NCI-H774 (cell line): Measurements from ENCODE around the gene KIF14.
"Not testable (repeated sequence)": the region's sequence is repeated elsewhere in the genome, so short reads cannot be mapped to it uniquely, and the experiment has no call there.

Source experiments
- DNase-seq: peaks from one replicate; lab custom pipeline; 2025; lab: John Stamatoyannopoulos, UW

The KIF14 gene

DNA sequence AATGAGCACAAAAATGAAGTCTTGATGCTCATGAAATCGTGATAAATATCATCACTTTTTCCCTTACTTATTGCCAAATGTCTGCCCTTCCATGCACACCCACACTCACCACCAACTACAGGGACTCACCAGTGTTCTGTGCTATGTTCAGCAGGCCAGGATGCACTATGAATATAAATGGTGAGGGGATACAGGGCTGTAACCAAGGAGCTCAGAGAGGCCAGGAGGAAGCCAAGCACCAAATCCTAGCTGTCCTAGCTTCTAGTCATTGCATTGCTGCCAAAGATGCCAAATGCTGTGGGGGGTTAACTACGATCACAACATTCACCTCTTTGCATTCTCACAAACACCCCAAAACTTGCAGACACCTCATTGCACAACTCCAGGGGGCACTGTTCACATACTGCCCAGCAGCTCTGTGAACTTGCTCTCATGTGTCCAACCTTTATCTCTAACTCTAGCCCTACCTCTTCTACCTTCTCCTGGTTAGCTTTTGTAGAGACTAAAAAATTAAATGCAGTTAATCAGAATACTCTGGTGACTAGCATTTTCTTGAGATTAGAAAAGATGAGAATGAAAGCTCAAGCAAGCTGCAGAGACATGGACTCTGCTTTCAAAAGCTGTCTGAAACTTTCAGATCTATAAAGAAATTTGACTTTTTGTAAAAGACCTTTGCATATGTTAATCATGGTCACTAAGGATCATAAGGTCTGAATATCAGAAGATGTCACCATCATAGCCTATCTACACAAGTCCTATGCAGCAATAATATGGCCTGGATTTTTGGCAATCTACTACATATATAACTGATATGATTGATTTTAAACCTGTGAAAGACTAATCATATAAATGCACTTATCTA is 13.9 kb upstream of the KIF14 start:
- DNase-seq, result no peak

DNA sequence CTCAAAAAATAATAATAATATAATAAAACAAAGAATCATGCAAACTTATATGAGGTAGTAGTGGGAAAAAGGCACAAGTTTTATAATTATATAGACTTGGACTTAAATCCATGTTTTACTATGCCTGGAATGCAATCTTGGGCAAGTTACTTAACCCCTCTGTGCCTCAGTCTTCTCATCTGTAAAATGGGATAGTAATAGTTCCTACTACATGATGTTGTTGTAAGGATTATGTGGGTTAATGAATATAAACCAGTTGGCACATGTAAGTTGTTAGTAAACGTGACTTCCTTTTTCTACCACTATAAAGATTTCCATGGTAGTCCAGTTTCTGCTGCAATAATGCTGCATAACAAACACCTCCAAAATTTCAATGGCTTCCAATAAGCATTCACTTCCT is 10.8 kb upstream of the KIF14 start:
- DNase-seq, result no peak

DNA sequence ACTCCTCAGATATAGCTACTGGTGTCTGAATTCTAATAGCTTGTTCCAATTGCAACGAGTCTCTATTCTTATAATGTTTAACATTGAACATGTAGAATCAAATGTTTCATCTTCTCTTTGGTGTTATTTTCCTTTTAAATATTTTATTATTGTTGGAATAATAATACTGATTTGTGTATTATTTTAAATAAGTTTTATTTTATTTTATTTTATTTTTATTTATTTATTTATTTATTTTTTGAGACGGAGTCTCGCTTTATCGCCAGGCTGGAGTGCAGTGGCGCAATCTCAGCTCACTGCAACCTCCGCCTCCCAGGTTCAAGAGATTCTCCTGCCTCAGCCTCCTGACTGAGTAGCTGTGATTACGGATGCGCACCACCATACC is 10.0 kb upstream of the KIF14 start:
- not testable (repeated sequence) for DNase-seq

DNA sequence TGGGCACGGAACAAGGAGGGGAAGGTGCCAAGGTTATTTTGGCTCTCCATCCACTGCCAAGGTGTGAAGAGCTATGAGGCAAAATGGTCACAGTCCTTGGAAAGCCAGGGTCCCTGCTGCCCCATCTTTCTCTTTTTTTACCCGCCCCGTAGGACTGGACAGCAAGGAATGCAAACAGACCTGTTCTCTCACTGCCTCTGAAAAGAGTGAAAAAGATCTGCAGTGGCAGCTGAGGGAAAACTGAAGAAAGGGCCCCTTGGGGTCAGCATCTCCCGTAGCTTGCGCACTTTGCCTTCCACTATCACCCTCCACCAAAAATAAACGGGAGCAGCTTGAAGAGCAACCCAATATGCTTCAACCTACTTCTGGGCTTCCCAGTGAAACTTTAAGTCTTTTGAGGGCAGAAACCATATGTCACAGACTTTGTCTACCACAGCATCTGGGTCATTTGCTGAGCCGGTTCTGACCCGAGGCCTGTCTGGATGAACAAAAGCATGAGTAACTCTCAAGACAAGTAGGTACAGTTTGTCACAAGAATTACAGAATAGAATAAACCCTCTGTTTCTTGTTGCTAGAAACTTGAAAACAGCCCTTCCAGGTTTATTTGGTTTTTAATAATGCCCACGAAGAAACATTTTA is 9.4 kb upstream of the KIF14 start:
- DNase-seq, result no peak

DNA sequence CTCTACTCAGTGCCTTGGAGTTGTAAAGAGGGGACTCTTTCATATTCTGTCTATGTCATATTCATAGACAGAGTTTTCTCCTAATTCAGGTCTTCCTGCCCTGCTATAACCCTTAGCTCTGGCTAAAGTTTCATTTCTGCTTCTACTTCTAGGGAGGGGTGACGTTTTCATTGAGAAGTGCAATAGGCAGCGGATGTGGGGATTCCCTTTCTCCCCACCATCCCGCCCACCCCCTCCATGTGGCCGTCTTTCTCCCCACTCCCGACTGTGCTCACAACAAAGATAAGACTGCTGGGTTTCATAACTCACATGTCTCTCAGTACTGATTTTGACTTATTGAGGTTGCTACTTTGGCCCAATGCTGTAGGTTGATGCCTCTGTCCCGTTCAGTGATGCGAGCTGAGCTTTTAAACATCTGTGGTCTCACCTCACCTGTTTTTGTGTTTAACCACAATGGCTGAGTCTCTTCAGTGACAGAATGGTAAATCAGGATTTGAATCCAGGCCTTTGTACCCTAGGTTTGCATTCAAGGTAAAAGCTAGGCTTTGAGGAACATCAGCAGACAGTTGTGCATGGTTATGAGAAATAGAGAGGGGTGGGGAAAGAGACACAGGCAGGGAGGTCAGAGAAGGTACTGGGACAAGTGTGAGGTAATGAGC is 7.8 kb upstream of the KIF14 start:
- no peak for DNase-seq

DNA sequence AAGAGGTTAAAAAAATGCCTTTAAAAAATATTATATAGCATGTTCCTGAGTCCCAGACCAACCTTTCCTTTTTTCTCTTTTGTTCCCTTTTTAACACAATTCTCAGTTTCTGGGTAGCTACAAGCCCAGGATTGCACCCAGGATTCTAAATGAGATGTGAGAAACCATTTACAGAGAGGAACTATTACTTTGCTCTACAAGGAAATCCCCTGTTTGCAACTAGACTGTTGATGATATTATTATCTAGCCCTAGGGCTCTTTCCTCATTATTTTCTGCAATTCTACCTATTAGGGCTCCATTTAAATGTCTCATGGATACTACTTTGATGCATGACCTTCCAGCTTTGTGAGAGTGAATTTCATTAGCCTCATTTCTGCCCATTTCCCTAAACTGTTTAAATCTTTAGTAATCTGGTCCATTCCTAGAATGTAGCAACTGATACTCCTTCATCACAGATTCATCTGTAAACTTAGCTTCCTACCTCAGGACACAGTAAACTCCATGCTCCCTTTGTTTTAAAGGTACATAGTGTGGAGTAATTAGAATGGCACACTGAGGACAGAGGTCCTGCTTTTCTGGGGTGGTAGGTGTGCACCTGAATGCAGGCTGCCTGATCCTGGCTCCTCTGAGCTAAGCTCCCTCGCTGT is 7.1 kb upstream of the KIF14 start:
- no peak for DNase-seq

DNA sequence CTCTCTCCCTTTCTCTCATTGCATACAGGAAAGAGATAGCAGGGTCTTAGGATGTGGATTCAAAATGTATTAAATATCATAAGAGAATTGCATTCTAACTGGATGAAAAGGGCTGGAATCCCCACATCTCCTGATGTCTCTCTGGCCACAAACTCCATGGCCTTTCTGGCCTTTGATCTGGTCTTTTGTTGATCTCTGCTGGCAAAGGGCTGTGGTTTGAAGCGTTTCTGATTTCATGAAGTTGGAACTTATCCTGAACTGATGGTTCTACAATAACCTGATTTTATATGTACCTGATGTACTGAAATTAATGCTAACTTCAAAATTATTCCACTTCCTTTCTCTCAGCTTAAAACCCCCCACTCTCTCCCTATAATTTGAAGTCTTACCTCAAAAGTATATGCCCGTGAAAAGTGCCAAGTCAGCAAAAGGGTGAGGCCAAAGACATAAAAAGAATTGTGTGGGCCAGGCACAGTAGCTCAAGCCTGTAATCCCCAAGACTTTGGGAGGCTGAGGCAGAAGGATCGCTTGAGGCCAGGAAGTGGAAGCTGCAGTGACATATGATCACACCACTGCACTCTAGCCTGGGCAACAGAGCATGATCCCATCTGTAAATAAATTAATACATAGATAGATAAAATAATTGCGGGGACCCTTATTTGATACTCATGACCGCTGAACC is 6.4 kb upstream of the KIF14 start:
- no peak for DNase-seq

DNA sequence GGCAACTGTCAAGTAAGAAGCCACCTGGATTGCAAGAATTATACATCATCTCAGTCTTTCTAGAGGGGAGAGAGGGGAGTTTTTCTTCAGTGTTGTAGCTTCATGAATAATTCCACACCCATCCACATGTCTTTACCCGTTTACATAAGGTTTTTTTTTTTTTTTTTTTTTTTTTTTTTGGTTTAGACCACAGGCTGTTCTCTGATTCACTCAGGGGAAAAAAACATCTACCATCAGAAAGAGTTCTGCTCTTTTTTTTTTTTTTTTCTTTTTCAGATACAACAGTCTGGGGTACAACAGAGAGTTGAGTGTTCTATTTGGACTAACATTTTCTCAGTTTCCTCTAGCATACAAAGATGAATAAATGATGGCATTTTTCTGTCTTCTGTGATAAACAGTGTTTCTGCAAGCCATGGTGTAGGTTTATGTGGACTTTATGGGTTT is 4.9 kb upstream of the KIF14 start:
- DNase-seq, result no peak

DNA sequence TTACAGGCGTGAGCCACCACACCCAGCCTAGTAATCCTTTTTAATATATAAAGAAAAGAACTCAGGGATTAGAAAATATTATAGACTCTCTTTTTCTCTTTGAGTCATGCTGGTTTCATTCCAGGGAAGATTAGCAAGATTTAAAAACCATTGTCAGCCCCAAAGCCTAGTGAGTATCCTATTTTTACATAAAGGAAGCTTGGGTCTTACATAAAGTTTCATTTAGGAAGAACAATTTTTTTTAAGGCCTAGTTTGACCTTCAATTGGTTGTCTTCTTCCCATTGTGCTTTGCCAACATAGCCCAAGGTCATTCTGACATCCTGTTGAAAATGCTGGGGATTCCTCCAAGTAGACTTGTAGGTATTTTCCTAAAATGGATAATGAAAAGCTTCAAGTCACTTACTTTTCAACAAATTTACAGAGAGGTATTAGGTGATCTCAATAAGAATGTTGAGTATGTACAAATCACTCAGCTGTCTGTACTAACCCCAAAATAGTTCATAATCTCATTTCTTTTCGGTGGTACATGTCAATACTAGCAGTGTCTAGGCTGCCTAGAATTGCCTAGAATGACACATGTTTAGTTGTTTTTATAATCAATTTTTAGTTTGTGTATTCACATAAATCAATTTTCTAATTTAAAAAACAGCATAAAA is 4.3 kb upstream of the KIF14 start:
- DNase-seq, result no peak

DNA sequence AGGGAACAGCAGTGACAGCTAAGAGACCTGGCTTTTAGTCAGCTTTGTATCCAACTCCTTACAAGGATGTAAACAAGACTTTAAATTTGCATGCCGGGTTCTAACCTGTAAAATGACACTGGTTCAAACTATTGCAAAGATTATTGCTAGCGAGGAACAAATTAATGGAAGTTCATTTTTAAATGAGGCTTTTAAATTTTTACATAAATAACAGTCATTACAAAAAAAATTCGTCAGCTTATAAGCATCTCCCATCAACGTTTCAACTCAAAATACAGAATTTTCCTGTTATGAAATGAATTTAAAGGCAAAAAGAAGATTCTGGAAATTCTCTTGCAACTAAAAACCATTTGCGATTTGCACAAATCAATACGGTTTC is 668 bp downstream of the KIF14 start:
- DNase-seq, result no peak

DNA sequence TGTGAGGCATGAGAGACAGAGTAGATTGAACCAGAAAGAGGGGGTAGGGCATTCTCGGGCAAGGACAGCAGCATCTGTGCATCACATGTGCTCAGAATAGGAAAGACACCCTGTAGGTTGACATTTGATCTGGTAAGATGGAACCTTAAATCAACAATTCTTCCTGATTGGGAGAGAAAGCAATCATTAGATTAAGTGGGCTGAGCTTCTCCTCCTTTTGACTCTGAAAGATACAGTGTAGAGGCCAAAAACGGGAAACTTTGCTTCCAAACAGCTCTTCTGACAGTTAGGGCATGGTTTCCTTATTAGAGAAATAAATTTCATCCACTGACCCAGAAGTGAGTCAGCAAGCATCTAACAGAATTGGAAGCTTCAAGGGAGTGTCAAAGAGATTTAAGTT is 9.7 kb downstream of the KIF14 start:
- no peak for DNase-seq

DNA sequence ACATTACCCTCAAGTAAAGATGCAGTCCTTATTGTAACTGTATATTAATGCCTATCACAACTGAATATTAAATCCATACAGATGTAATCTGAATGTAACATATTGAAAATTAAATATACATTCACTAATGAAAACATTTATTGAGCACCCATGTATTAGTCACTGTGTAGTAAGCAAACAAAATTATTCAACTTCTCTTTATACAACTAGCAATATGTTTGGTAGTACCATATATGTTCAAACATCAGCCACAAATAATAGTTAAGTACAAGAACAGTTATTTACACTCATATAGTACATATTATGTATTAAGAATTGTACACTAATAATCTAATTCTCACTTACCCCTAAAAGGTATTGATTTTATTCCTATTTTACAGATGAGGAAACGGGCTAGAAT is 17.9 kb downstream of the KIF14 start:
- no peak for DNase-seq

DNA sequence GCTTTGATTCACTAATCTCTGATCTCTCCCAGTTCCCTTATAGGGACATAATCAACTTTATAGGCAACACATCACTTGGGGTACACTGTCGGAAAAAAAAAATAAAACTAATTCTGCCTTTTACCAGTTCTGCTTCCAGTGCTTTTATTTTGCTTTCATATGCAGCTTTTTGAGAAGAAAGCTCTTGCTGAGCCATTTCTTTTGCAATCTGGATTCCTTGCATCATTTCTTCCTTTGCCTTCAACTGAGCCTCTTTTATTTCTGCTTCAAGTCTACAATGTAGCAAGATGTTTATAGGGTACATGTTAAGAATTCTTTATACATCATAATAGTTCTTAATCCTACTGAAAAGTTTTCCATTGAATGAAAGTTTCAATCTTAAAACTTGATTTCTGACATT is 30.6 kb downstream of the KIF14 start:
- no peak for DNase-seq

DNA sequence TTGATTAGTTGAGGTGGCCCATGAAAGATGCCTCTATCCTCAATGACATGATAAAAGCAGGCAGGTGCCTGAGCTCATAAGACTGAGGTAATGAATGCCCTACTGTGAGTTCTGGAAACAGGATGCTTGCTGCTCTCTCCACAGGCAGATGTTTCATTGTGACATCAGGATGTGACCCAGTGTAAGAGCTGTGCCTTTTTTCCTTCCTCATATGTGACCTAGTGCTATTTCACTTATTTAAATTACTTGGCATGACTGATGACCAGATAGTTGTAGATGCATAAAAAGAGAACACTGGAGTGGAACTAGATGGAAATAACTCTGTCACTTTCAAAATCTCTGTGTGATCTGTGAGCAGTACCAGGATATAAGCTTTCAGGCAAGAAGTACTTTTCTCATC is 31.9 kb downstream of the KIF14 start:
- no peak for DNase-seq

DNA sequence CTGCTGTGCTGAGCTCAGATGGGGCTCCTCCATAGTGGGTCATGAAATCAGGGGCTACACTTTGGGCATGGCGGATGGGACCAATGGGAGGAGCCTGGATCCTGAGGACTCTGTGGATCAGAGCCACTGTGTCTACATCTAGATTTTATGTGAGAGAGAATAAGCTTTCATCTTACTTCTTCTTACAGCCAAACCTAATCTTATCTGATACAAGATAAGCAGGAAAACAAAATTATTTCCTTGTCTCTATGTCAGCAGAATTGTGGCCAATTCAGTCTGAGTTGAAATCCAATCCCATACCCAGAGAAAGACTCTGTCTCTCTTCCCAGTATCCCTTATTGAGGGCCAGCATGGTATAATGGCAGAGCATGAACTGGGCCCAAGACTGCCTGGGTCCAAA is 56.2 kb downstream of the KIF14 start:
- no peak for DNase-seq

DNA sequence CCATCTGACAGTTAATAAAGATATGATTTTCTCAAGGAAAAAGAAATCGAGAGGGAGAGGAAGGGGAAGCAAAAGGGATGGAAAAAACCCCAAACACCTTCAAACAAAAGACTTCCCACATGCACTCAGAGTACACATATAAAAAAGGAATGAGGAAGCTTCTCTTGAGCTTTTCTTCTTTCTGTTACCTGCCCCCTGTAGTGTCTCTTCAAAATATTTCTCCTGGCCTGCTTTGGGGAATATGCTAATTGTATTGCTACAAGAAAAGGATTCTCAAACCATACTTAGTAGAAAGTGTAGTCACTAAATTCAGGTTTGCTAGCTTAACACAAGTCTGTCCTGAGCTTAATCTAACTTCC is 58.7 kb downstream of the KIF14 start:
- DNase-seq, result no peak

DNA sequence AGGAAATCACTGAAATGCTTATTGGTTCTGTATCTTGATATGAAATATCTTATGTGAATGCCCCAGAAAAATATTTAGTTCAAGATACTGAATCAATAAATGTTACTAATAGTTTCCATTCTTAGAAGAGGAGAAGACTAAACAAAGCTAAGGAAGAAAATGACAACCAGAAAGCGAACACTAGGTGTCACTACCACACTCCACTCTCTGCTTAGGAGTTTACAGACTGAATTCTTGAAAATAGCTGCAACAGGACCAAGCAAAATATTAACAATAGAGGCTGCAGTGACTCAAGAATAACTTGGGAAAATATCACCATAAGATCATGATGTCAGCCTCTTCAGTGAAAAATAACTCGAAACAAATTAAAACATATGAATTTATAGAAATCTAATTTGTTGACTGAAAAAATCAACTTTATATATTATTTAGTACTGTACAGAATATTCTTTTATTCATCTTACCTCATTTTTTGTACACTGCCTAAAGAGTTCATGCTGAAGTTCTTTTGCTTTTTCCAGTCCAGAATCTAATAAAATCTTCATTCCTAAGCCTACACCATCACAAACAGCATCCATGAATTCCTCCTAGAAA is 61.6 kb downstream of the KIF14 start:
- DNase-seq, result no peak

DNA sequence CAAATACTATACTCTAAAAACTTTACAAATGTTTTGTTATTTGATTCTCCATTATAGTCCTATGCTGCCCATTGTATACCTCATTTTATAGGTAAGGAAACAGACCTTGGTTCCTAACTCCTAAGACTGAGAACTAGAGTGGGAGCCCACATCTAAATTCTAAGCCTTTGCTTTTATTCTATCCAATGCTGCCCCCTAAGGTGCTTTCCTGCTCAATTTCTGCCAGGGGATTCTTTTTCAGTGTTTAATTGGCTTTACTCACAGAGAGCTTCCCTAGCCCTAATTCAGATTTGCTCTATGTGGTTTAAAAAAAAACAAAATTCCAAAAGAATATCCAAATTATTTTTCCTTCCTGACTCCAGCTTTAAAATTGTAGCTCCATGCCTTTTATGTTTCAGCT is 64.5 kb downstream of the KIF14 start:
- DNase-seq, result no peak

DNA sequence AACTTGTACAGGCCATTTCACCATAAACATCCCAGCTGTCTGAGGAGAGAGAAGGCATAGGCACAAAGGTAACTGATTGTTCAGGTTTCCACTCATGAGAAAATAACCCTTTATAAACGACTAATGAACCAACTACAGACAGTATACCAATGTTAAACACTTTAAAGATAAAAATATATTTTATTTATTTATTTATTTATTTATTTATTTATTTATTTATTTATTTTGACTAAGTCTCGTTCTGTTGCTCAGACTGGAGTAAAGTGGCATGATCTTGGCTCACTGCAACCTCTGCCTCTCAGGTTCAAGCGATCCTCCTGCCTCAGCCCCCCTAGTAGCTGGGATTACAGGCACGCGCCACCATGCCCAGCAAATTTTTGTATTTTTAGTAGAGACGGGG is 67.8 kb downstream of the KIF14 start:
- DNase-seq, result not testable (repeated sequence)

DNA sequence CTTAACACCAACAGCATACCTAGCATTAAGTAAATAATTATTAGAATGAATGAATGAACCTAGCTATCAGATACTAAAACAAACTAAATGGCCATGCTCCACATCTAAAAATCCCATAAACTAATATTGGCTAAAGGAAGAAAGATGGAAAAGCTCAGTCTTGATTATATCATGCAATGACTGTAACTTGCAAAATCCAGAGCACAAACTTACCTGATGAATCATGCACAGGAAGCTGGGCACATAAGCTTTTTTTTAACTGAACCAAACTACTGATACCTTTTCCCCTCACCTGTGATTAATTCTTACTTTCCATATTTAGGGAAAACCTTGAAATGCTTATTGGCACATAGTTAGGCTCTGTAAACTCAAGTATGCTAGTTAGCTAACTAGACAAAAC is 70.2 kb downstream of the KIF14 start:
- no peak for DNase-seq

DNA sequence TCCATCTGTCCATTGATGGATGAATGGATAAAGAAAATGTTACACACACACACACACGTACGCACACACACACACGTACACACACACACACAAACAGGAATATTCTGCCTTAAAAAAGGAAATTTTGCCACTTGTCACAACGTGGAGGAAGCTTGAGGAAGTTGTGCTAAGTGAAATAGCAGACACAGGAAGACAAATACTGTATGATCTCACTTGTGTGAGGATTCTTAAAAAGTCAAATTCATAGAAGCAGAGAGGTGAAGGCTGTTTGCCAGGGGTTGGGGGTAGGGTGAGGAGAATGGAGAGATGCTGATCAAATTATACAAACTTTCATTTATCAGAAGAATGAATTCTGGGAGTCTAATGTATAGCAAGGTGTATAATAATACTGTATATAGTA is 73.2 kb downstream of the KIF14 start:
- DNase-seq, result no peak
